Activated CD4-positive, alpha-beta T cell treated with anti-CD3 and anti-CD28 coated beads for 24 hours (primary cell): ENCODE data around the gene ESYT1.

ENCODE experiments used
- DNase-seq, 2 donors: peaks; one replicate each; pipeline ENCODE4 v3.0.0-alpha.2; 2020; ENCODE audit warnings: low read depth in 2 of 2

Gene ESYT1

GRCh38 chr12:56128670-56129205 lies 671 bp downstream of the ESYT1 start:
- DNase-seq: no peak

DNA sequence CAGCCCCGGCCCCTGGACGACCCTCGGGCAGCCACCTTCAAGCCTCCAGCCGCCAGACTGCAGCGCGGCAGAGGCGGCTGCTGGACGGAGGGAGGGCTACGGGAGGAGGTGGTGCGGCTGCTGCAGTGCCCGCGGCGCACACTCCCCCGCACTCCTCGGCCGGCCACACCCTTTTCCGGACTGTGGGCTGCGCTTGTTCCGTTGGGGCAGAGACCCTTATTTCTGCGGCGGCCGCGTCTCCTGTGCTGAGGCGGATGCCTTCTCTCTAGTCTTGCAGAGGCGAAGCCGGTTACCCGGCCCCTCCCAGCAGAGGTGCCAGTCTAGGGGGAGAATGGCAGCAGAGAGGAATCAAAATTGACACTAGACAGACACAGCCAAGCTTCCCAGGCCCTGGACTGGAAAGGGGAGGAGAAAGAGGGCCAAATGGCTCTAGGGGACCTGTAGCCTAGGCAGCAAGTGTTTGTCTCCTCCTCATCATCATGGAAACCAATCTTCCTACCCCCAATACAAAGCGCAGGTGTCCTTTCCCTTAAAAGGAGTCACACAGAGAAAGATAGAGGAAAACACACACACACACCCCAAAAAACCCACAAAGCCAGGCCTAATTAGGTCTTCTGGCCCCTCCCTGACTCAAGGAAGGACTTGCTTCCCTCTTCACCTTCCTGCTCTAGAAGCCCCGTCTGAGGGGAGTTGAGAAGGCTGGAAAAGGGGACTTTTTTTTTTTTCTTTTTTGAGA lies 1.3 kb downstream of the ESYT1 start:
- DNase-seq: peak; percentile 24 to 50

DNA sequence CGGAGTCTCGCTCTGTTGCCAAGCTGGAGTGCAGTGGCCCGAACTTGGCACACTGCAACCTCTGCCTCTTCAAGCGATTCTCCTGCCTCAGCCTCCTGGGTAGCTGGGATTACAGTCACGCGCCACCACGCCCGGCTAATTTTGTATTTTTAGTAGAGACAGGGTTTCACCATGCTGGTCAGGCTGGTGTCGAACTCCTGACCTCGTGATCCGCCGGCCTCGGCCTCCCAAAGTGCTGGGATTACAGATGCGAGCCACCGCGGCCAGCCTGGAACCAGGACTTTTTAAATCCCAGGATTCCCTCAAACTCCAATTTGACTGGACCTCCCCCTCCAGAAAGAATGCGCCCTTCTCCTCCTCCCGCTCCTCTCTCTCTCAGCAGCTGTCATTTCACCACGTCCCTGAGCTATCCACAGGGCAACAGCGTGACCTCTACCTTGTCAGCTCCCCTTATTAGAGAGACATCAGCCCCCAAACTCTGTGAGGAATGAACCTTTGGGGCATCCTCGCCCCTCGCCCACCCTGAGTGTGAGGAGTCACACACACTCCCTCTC lies 2.0 kb downstream of the ESYT1 start:
- DNase-seq: no peak

GRCh38 chr12:56130876-56131275 lies 2.8 kb downstream of the ESYT1 start:
- DNase-seq: no peak

GRCh38 chr12:56134897-56135296 lies 6.8 kb downstream of the ESYT1 start:
- DNase-seq: no peak

DNA sequence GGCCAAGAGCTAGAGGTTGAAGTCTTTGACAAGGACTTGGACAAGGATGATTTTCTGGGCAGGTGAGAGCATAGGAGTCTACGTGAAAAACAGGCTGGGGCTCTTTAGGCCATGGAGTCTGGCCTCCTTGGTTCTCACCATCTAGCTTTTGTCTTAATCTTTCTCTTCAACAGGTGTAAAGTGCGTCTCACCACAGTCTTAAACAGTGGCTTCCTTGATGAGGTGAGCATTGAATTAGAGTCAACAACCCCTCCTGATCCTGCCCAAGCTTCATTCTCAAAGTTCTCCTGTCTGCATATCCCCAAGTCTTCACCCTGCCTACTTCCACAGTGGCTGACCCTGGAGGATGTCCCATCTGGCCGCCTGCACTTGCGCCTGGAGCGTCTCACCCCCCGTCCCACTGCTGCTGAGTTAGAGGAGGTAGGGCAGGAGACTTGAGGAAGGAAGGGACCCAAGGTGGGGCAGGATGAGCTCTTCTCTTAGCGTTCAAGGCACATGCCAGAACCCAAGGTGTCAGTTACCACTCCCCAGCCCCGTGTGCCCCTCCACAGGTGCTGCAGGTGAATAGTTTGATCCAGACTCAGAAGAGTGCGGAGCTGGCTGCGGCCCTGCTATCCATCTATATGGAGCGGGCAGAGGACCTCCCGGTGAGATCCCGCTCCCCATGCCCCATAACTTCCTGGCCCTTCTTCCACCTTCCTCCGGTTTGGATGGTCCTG lies 9.9 kb downstream of the ESYT1 start:
- no peak for DNase-seq

GRCh38 chr12:56141946-56142784 lies 14.1 kb downstream of the ESYT1 start:
- no peak for DNase-seq

DNA sequence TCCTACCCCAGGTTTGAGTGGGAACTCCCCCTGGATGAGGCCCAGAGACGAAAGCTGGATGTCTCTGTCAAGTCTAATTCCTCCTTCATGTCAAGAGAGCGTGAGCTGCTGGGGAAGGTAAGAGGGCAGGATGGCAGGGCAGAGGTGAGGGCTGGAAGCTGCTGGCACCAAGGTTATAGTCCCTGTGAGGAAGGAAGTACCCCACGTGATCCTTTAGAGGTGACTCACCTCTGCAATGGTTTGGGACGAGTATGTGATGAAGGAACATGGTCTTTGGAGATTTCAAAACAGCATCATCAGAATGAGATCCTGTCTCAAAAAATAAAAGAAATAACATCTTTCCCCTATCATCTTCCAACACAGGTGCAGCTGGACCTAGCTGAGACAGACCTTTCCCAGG lies 15.2 kb downstream of the ESYT1 start:
- DNase-seq: no peak

- no peak for DNase-seq
Observed at GRCh38 chr12:56143870-56144269, 15.8 kb downstream of the ESYT1 start.

GRCh38 chr12:56145217-56145616 lies 17.1 kb downstream of the ESYT1 start:
- no peak for DNase-seq

DNA sequence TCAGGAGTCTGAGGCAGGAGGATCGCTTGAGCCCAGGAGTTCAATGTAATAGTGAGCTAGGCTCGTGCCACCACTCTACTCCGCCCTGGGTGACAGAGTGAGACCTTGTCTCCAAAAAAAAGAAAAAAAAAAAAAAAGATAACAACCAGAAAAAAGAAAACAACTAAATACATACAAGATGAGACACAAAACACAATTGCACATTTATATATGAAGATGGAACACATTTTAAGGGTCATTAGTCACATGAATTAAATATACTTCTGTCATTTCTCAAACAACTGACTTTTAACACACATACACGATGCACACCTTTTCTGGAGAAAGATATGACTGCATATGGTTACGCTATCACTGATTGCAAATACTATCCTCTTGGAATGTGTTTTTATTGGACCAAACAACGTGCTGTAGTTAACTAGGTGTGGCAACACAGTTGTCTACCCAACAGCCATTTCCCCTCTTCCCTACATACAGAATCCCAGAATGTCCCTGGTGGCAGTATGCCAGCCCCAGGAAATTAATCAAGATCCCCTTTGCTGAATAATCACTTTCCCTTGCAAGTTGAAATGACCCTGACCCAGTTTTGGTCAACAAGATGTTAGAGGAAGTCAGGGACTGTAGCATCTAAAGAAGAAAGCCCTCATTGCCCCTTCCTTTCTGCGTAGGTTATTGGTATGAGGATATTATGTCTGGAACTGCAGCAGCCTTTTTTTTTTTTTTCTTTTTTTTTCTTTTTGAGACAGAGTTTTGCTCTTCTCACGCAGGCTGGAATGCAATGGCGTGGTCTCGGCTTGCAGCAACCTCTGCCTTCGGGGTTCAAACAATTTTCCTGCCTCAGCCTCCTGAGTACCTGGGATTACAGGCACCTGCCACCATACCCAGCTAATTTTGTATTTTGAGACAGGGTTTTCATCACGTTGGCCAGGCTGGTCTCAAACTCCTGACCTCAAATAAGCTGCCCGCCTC lies 18.7 kb downstream of the ESYT1 start:
- no peak for DNase-seq

DNA sequence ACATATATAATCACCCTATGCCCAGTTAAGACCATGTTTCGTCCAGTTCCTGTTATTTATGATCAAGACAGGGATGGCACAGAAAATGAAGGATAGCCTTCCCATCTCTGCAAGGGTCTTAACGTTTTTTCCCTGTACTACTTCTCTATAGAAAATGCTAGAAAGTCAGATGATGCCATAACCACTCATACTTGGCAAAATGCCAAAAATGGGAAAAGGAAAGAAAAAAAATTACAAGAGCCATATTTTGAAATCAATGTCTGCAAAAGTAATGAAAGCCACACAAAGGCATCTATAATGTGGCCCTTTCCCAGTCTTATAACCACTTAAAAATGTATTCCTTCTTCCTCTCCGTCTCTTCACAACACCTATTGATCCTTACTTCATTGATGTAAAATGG lies 22.5 kb downstream of the ESYT1 start:
- DNase-seq: no peak

DNA sequence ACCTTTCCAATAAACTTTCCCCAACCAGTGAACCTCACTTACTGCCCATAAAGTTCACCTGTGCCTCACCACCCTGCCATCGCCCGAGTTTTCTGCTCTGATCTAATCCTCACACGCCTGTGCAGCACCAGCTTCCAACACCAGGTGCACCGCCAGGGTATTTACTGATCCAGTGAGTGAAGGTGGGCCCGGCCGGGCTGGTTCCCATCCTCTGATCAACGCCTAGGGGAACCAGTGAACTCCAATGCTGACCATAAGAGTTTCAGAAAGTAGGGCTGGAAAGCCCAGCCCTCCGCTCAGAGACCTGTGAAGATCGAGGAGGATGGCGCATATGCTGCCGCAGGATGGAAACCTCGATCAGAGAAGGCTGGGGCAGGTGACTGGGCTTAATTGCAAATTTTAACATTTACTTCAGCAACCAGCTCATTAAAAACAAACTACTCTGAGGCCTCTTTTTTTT lies 23.6 kb downstream of the ESYT1 start:
- peak; percentile 57 to 62 for DNase-seq

DNA sequence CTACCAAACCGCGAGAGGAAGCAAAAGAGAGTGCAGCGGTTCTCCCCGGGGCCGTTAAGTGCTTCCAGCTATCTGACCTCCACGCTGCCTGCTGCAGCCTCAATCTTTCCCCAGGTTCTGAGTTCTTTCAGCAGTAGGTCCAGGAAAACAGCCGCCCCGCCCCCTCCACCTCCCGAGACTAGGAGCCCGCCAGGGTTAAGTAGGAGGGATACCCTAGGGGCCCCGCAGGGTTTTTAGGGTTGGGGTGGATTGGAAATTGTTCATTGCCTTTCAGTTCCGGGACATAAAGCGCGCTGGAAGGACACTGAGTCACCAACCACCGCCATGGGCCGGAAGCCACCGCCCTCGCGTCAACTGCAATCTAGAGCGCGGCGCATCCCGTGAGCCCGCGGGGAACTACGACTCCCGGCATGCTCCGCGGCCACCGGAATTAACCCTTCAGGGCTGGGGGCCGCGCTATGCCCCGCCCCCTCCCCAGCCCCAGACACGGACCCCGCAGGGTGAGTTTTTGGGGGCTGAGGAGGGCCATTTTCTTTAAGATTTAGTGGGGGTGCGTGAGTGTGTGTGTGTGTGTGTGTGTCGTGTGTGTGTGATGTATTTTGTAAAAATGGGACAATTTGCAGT lies 24.2 kb downstream of the ESYT1 start, which contains the start of gene MYL6B:
Gene MYL6B (plus strand): TSS at position 456 of the 624 bp plus-strand sequence. CDS start 1,332 bp downstream, outside the sequence.
- peak; percentile 91 to 94 for DNase-seq

GRCh38 chr12:56152756-56153677 lies 24.9 kb downstream of the ESYT1 start:
- no peak for DNase-seq

GRCh38 chr12:56153678-56154065 lies 25.6 kb downstream of the ESYT1 start:
- DNase-seq: no peak

DNA sequence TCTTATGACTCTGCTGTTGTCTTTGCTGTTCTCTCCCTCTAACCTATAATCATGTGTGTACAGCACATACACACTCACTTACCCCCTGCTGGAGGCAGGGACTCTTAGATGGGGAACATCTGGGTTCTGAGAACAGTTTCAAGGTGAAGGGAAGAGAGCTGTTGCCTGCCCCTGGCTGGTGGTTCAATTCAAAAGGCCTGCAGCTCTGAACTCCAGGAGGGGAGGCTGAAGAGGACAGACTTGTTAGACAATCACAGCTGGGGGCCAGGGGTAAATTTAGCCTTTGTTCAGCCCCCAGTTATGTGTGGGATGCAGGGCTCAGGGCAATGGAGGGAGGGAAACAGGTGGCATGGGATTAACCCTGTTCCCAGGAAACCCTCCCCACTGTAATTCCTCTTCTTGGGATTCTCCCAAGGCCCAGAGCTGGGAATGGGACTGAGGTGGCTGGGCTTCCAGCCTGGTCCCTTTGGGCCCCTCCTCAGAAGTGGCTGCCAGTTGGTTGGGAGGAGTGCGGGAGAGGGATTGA lies 26.2 kb downstream of the ESYT1 start:
- no peak for DNase-seq

DNA sequence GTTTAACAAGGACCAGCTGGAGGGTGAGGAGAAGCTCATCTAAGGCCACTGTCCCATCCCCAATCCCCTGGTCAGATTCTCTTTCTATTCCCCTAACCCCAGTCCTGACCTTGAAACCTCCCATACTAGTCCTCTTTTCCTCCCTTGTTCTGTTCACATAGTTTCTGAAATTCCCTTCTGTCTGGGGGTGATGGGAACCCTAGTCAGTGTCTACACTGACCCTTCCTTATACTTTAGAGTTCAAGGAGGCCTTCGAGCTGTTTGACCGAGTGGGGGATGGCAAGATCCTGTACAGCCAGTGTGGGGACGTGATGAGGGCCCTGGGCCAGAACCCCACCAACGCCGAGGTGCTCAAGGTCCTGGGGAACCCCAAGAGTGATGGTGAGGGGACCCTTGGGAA lies 26.8 kb downstream of the ESYT1 start:
- DNase-seq: no peak
